ENCODE measurements around the gene RMI2.

RMI2 gene

GRCh38 chr16:11333010-11333409 lies 12.2 kb upstream of the RMI2 start:
- TF ChIP-seq CTCF (IDR thresholded peaks at IDR 0.05; ENCODE audit: insufficient read depth, low read length, poor library complexity, severe bottlenecking) = no peak
- Histone ChIP-seq H3K4me3 (replicated peaks; ENCODE audit: low read depth, low read length) (no peak overlapping the region), H3K27me3 (replicated peaks; ENCODE audit: control insufficient read depth, insufficient read depth, low read length) (no peaks in the 10 kb centered on the region), H3K36me3 (ENCODE audit: control insufficient read depth, insufficient read depth, low read length) (no peaks in the 10 kb centered on the region)
- no peak for DNase-seq (ENCODE audit: extremely low read depth, insufficient read length)

DNA sequence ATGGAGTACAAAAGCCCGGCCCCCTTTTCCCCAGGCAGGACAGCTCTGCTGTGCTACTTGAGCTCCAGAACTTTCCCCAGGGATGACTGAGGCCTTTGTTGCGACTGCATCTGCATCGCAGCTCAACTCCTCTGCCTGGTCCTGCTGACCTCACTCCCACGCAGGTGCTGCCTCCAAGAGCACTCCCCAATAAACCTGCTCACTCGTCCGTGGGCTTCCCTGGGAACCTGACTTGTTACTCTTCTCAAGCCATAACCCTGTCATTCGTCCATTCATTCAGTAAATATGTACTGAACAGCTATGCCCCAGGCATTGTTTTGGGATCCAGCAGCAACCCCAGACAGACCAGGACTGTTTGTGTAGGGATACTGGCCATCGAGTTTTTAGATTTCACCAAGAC lies 11.6 kb upstream of the RMI2 start:
- Histone ChIP-seq H3K4me3 (replicated peaks; ENCODE audit: low read depth, low read length) (no peak overlapping the region), H3K27me3 (replicated peaks; ENCODE audit: control insufficient read depth, insufficient read depth, low read length) (no peaks in the 10 kb centered on the region), H3K36me3 (ENCODE audit: control insufficient read depth, insufficient read depth, low read length) (no peaks in the 10 kb centered on the region)
- DNase-seq (ENCODE audit: extremely low read depth, insufficient read length) = no peak
- no peak for TF ChIP-seq CTCF (IDR thresholded peaks at IDR 0.05; ENCODE audit: insufficient read depth, low read length, poor library complexity, severe bottlenecking)

DNA sequence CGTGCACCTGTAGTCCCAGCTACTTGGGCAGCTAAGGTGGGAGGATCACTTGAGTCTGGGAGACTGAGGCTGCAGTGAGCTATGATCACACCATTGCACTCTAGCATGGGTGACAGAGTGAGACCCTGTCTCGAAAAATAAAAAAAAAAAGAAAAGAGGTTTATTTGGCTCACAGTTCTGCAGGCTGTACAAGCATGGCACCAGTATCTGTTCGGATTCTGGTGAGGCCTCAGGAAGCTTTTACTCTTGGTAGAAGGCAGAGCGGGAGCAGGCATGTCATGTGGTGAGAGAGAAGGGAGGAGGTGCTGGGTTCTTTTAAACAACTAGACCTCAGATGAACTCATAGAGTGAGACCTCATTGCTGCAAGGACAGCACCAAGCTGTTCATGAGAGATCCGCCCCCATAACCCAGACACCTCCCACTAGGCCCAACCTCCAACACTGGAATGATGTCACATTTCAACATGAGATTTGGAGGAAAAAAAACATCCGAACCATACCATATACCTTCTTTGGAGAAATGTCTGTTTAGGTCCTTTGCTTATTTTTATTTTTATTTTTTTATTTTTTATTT lies 10.3 kb upstream of the RMI2 start:
- H3K27me3 ChIP-seq (replicated peaks; ENCODE audit: control insufficient read depth, insufficient read depth, low read length) = no peaks in the 10 kb centered on the region
- TF ChIP-seq CTCF (IDR thresholded peaks at IDR 0.05; ENCODE audit: insufficient read depth, low read length, poor library complexity, severe bottlenecking) = no peak
- H3K36me3 ChIP-seq (ENCODE audit: control insufficient read depth, insufficient read depth, low read length) = no peaks in the 10 kb centered on the region
- DNase-seq (ENCODE audit: extremely low read depth, insufficient read length) = no peak
- no peak overlapping the region for H3K4me3 ChIP-seq (replicated peaks; ENCODE audit: low read depth, low read length)

DNA sequence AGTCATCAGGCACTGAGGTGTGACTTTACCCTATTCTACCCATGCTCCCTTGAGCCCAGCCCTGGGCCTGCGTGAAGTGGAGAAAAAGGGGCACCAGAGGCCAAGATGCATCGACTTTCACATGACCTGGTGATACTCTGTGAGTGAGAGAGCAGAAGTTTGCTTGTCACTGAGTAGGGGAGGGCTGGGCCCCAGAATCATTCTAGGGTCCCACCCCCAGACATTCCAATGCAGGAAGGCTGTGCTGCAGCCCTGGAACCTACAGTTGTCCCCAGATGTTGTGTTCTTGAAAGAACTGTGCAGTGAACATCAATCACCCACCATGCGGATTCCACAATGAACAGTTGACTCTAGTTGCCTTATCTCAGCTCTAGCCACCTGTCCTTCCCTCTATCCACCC lies 6.2 kb upstream of the RMI2 start:
- no peak for TF ChIP-seq CTCF (IDR thresholded peaks at IDR 0.05; ENCODE audit: insufficient read depth, low read length, poor library complexity, severe bottlenecking)
- Histone ChIP-seq H3K27me3 (replicated peaks; ENCODE audit: control insufficient read depth, insufficient read depth, low read length) (no peaks in the 10 kb centered on the region), H3K4me3 (replicated peaks; ENCODE audit: low read depth, low read length) (no peak overlapping the region), H3K36me3 (ENCODE audit: control insufficient read depth, insufficient read depth, low read length) (no peaks in the 10 kb centered on the region)
- no peak for DNase-seq (ENCODE audit: extremely low read depth, insufficient read length)

GRCh38 chr16:11340710-11341109 lies 4.5 kb upstream of the RMI2 start:
- no peak for DNase-seq (ENCODE audit: extremely low read depth, insufficient read length)
- no peak for TF ChIP-seq CTCF (IDR thresholded peaks at IDR 0.05; ENCODE audit: insufficient read depth, low read length, poor library complexity, severe bottlenecking)
- Histone ChIP-seq H3K4me3 (replicated peaks; ENCODE audit: low read depth, low read length) (no peak overlapping the region), H3K27me3 (replicated peaks; ENCODE audit: control insufficient read depth, insufficient read depth, low read length) (no peaks in the 10 kb centered on the region), H3K36me3 (ENCODE audit: control insufficient read depth, insufficient read depth, low read length) (no peaks in the 10 kb centered on the region)

DNA sequence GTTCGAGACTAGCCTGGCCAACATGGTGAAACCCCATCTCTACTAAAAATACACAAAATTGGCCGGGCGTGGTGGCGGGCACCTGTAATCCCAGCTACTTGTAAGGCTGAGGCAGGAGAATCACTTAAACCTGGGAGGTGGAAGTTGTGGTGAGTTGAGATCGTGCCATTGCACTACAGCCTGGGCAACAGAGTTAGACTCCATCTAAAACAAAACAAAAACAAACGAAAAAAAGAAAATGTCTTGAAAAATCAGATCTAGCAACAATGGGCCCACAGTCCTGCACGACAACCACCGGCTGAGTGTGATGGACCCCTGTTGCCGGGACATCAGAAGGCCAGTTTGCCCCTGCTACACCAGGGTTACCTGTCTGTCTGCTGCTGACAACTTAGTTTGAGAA lies 3.9 kb upstream of the RMI2 start:
- Histone ChIP-seq H3K4me3 (replicated peaks; ENCODE audit: low read depth, low read length) (no peak overlapping the region), H3K27me3 (replicated peaks; ENCODE audit: control insufficient read depth, insufficient read depth, low read length) (no peaks in the 10 kb centered on the region), H3K36me3 (ENCODE audit: control insufficient read depth, insufficient read depth, low read length) (no peaks in the 10 kb centered on the region)
- TF ChIP-seq CTCF (IDR thresholded peaks at IDR 0.05; ENCODE audit: insufficient read depth, low read length, poor library complexity, severe bottlenecking) = no peak
- no peak for DNase-seq (ENCODE audit: extremely low read depth, insufficient read length)

Data from GM06990 (cell line).